Heart left ventricle (tissue), 16 donors: ENCODE measurements around the gene PTPN21. TPM values are rescaled to one million over a fixed set of nuclear protein-coding genes. Genes with fewer than 3 reads are reported as not detected.
"Not testable (repeated sequence)": the region's sequence is repeated elsewhere in the genome, so short reads cannot be mapped to it uniquely, and the experiment has no call there.

ENCODE experiments used
- ATAC-seq, 4 donors: fragments of 200-7000 bp; cut with Tn5 transposase; one replicate each; pipeline ENCODE4 v1.9.1; 2020 to 2022; ENCODE audit warnings: moderate library complexity in 4 of 4, mild to moderate bottlenecking in 3 of 4, moderate number of reproducible peaks in 1 of 4
- DNase-seq, 5 donors: peaks; one replicate each; pipeline ENCODE4 v3.0.0-alpha.2; 2020
- H3K27ac ChIP-seq, 12 donors: fragments of 200-600 bp; sonication (generic) in 4 of 12; one replicate each; pipeline versions ENCODE4 v1.5.0 to v1.8.0; 2016 to 2022; ENCODE audit warnings: mild to moderate bottlenecking in 2 of 12
- H3K27me3 ChIP-seq, 9 donors: fragments of 200-600 bp; sonication (generic) in 2 of 9; one replicate each; pipeline versions ENCODE4 v1.5.1 to v1.8.0; 2016 to 2022; ENCODE audit warnings: mild to moderate bottlenecking in 3 of 9
- H3K36me3 ChIP-seq, 9 donors: fragments of 200-600 bp; sonication (generic) in 2 of 9; one replicate each; pipeline versions ENCODE4 v1.5.0 to v1.8.0; 2018 to 2022; ENCODE audit warnings: mild to moderate bottlenecking in 2 of 9
- H3K4me1 ChIP-seq, 12 donors: fragments of 200-600 bp; sonication (generic) in 4 of 12; one replicate each; pipeline versions ENCODE4 v1.5.0 to v1.8.0; 2016 to 2022; ENCODE audit warnings: mild to moderate bottlenecking in 3 of 12
- H3K4me3 ChIP-seq, 12 donors: fragments of 200-600 bp; sonication (generic) in 4 of 12; one replicate each; pipeline versions ENCODE4 v1.5.0 to v1.8.0; 2017 to 2022; ENCODE audit warnings: mild to moderate bottlenecking in 9 of 12, moderate library complexity in 4 of 12
- H3K9me3 ChIP-seq, 12 donors: fragments of 200-600 bp; sonication (generic) in 4 of 12; one replicate each; pipeline versions ENCODE4 v1.5.0 to v1.8.0; 2016 to 2022; ENCODE audit warnings: mild to moderate bottlenecking in 1 of 12
- CTCF ChIP-seq, 12 donors: fragments of 200-600 bp; sonication (generic) in 4 of 12; IDR thresholded peaks; one replicate each; pipeline versions ENCODE4 v1.5.0 to v1.8.0; 2018 to 2022; ENCODE audit warnings: antibody characterized with exemption in 12 of 12, mild to moderate bottlenecking in 5 of 12
- POLR2A ChIP-seq, 2 donors: fragments of 450-650 bp; IDR thresholded peaks; one replicate each; pipeline ENCODE4 v1.6.1; 2017; ENCODE audit warnings: antibody characterized with exemption in 2 of 2, mild to moderate bottlenecking in 2 of 2, moderate library complexity in 2 of 2
- WGBS, 4 donors: extraction: QIAGEN DNeasy Blood & Tissue Kit in 2 of 4; methylation state at CpG; one replicate each; pipeline versions ENCODE4 v1.1.5 to v1.1.7; 2013 to 2018; 5-methylcytosine and 5-hydroxymethylcytosine counted together
- intact Hi-C, 10 donors: fragments of 100-400 bp; cut with DNase I; formaldehyde crosslinking; loops; one replicate each; pipeline versions ENCODE4 v1.11.1 to v1.14.2; 2022
- polyA plus RNA-seq, 2 donors: library from polyadenylated mRNA; stranded (reverse); fragments of 200-250 nt; gene quantifications; one replicate each; pipeline ENCODE4 v1.2.3, GENCODE V29; 2013
- total RNA-seq, 9 donors: library from RNA; depleted of rRNA in 2 of 9; stranded (reverse); fragments of >200 nt in 2 of 9; fragmentation: NEBNext Ultra II Directional in 3 of 9; extraction: Animal tissue kit (Norgen Biotek cat#: 25700) in 3 of 9; gene quantifications; one replicate each; pipeline versions ENCODE4 v1.1.0 to v1.2.4, GENCODE V29; 2016 to 2023
- donor health status: ischemic (EF 13 %, LVEDD 7.1; RV severe dilation, severe dysfunction).
- donor health status: healthy with polysubstance abuse.
- donor health status: DM: no; HTN: yes; CAD: no.
- donor health status: DM: no; HTN: no; CAD: no.
- donor health status: ischemic (EF 25% LVEDD 6.9; RV normal size, moderate dysfunction).
- donor health status: ischemic (EF 25% LVEDD 5.7; RV mildly dilated, moderate dysfunction).
- donor health status: healthy.
- donor health status: DM: yes; HTN: yes; CAD: no.
- donor health status: ischemic (EF 35%, LVEDD 5.7; RV mildly dilated, moderate dysfunction).
- donor health status: nonischemic (EF 11% LVEDD 7.7; RV severe dilation, severe dysfunction).
- donor health status: DM: yes; HTN: yes; CAD: no.
- donor health status: PGD.
- donor health status: ischemic (EF 29% LVEDD 5.4; RV normal size, mild dysfunction).
- donor health status: nonischemic (EF 23%, LVEDD 6.1; RV moderate dilation, normal function).

The PTPN21 gene
- total and polyA plus RNA-seq, 11 donors: 9.4 to 68.3 (median 24.8) TPM

GRCh38 chr14:88535813-88536212 lies 19.0 kb downstream of the PTPN21 start:
- intact Hi-C loops: no loop called here
- TF ChIP-seq CTCF (IDR thresholded peaks at IDR 0.05): no peak
- TF ChIP-seq POLR2A (IDR thresholded peaks at IDR 0.05): no peak
- WGBS, 4 donors: 14 to 19% (median 16%) methylated on average over 4 of the region's 4 CpGs

GRCh38 chr14:88535149-88535548 lies 19.7 kb downstream of the PTPN21 start:
- 26 to 33% (median 29%) methylated on average over 4 of the region's 4 CpGs for WGBS, 4 donors
- no peak for DNase-seq
- ATAC-seq: peak; percentile 58 to 84 (median 78)
- intact Hi-C loops: no loop called here
- Histone ChIP-seq H3K36me3 (peaks cover 0 to 36% (median 5%) of the 10 kb centered on the region in 9 donors), H3K9me3 (peaks cover 0 to 7% (median 0%) of the 10 kb centered on the region in 12 donors), H3K4me1 (peaks cover 0 to 59% (median 31%) of the 10 kb centered on the region in 12 donors), H3K27me3 (no peaks in the 10 kb centered on the region), H3K4me3 (no peak overlapping the region), H3K27ac (peak overlapping the region in 9 of 12 donors; percentile 13 to 62 (median 42))
- TF ChIP-seq CTCF (IDR thresholded peaks at IDR 0.05) (peak in 4 of 12 donors; percentile 9 to 36 (median 27)), POLR2A (IDR thresholded peaks at IDR 0.05) (no peak)

More at GRCh38 chr14:88535813-88536212, 19.0 kb downstream of the PTPN21 start:
- Histone ChIP-seq H3K4me3 (no peak overlapping the region), H3K36me3 (peaks cover 0 to 41% (median 5%) of the 10 kb centered on the region in 9 donors), H3K4me1 (peaks cover 0 to 65% (median 34%) of the 10 kb centered on the region in 12 donors), H3K27me3 (no peaks in the 10 kb centered on the region), H3K9me3 (peaks cover 0 to under 1% (median 0%) of the 10 kb centered on the region in 12 donors), H3K27ac (peak overlapping the region in 9 of 12 donors; percentile 13 to 62 (median 42))
- DNase-seq (no peak), ATAC-seq (peak in 2 of 4 donors; percentile 25 to 52)

- Histone ChIP-seq H3K27me3 (no peaks in the 10 kb centered on the region), H3K4me1 (peaks cover 0 to 43% (median 23%) of the 10 kb centered on the region in 12 donors), H3K4me3 (no peak overlapping the region), H3K27ac (no peak overlapping the region), H3K9me3 (peaks cover 0 to 16% (median 2%) of the 10 kb centered on the region in 12 donors), H3K36me3 (peaks cover 0 to 30% (median 5%) of the 10 kb centered on the region in 9 donors)
- WGBS, 4 donors: 92 to 95% (median 94%) methylated on average over 6 of the region's 6 CpGs
- DNase-seq (no peak), ATAC-seq (no peak)
- TF ChIP-seq POLR2A (IDR thresholded peaks at IDR 0.05) (no peak), CTCF (IDR thresholded peaks at IDR 0.05) (no peak)
- intact Hi-C loops: no loop called here
Observed at GRCh38 chr14:88533064-88533602, 21.7 kb downstream of the PTPN21 start.

- H3K27me3 ChIP-seq, DNase-seq, ATAC-seq, intact Hi-C loops, H3K4me3 ChIP-seq, H3K27ac ChIP-seq: not testable (repeated sequence)
- WGBS, 4 donors: 94 to 97% (median 95%) methylated on average over 1 of the region's 1 CpG
- Histone ChIP-seq H3K36me3 (peaks cover 0 to 25% (median 5%) of the 10 kb centered on the region in 9 donors), H3K9me3 (peaks cover 0 to 16% (median 2%) of the 10 kb centered on the region in 12 donors), H3K4me1 (peaks cover 0 to 11% (median 0%) of the 10 kb centered on the region in 12 donors)
Observed at GRCh38 chr14:88529889-88530288, 24.9 kb downstream of the PTPN21 start.
